ENCODE data around the gene CRHBP.

The CRHBP gene

GRCh38 chr5:77017668-77018067, 64.8 kb downstream of the CRHBP start:
- no peak for FAIRE-seq
